Smooth muscle cell (in vitro differentiated cells): ENCODE data around the gene SPTBN5. TPM values are rescaled to one million over a fixed set of nuclear protein-coding genes. Genes with fewer than 3 reads are reported as not detected.

Experiments used
- DNase-seq: peaks from one replicate; lab custom pipeline; 2025; ENCODE audit not compliant: unreplicated experiment; lab: John Stamatoyannopoulos, UW
- H2AFZ ChIP-seq: fragments of 200-600 bp; sonication (generic); 2 replicates; pipeline ENCODE4 v1.6.0; 2016; ENCODE audit warnings: antibody characterized with exemption, low read depth, mild to moderate bottlenecking
- H3F3A ChIP-seq: fragments of 200-600 bp; sonication (generic); 2 replicates; pipeline ENCODE4 v1.6.0; 2017; ENCODE audit warnings: antibody characterized with exemption, low read depth
- H3K27ac ChIP-seq: fragments of 200-600 bp; sonication (generic); 2 replicates; pipeline ENCODE4 v1.5.1; 2016; ENCODE audit warnings: low read depth, mild to moderate bottlenecking
- H3K27me3 ChIP-seq: fragments of 200-600 bp; sonication (generic); 2 replicates; pipeline ENCODE4 v1.6.1; 2016; ENCODE audit warnings: low read depth, mild to moderate bottlenecking
- H3K36me3 ChIP-seq: fragments of 200-600 bp; sonication (generic); 2 replicates; pipeline ENCODE4 v1.5.1; 2016; ENCODE audit warnings: low read depth
- H3K4me1 ChIP-seq: fragments of 200-600 bp; sonication (generic); 2 replicates; pipeline ENCODE4 v1.5.1; 2016; ENCODE audit warnings: low read depth
- H3K4me2 ChIP-seq: fragments of 200-600 bp; sonication (generic); 2 replicates; pipeline ENCODE4 v1.6.0; 2016; ENCODE audit warnings: mild to moderate bottlenecking
- H3K4me3 ChIP-seq: fragments of 200-600 bp; sonication (generic); 2 replicates; pipeline ENCODE4 v1.5.1; 2016; ENCODE audit warnings: mild to moderate bottlenecking
- H3K79me2 ChIP-seq: fragments of 200-600 bp; sonication (generic); 2 replicates; pipeline ENCODE4 v1.6.0; 2016; ENCODE audit warnings: low read depth, mild to moderate bottlenecking
- H3K9ac ChIP-seq: fragments of 200-600 bp; sonication (generic); 2 replicates; pipeline ENCODE4 v1.6.0; 2016; ENCODE audit warnings: low read depth
- H3K9me3 ChIP-seq: fragments of 200-600 bp; sonication (generic); replicated peaks from 2 replicates; pipeline ENCODE4 v1.5.1; 2016; ENCODE audit warnings: low read depth
- H4K20me1 ChIP-seq: fragments of 200-600 bp; sonication (generic); 2 replicates; pipeline ENCODE4 v1.6.0; 2016; ENCODE audit warnings: low read depth
- WGBS: methylation state at CpG from one replicate; pipeline ENCODE4 v1.1.7; 2016; ENCODE audit warnings: low lambda C conversion rate; 5-methylcytosine and 5-hydroxymethylcytosine counted together
- polyA plus RNA-seq: library from polyadenylated mRNA; unstranded; fragments of >200 nt; fragmentation: Nextera tagmentation; extraction: Ambion mirVana; gene quantifications from 2 replicates; pipeline ENCODE4 v1.2.1, GENCODE V29; 2016
- total RNA-seq: library from RNA; depleted of rRNA; stranded (reverse); fragments of >200 nt; gene quantifications from 2 replicates; pipeline ENCODE4 v1.2.3, GENCODE V29; 2014
- TF ChIP-seq, protein P1 (sequence below): fragments of 200-600 bp; sonication (generic); IDR thresholded peaks from 2 replicates; pipeline ENCODE4 v1.5.1; 2017; ENCODE audit warnings: borderline replicate concordance, mild to moderate bottlenecking, antibody characterized with exemption; ENCODE audit not compliant: insufficient read depth, poor library complexity, severe bottlenecking

Gene SPTBN5
- total and polyA plus RNA-seq, 2 experiments from 2014 or later, result 0.04 to 0.08 TPM

DNA sequence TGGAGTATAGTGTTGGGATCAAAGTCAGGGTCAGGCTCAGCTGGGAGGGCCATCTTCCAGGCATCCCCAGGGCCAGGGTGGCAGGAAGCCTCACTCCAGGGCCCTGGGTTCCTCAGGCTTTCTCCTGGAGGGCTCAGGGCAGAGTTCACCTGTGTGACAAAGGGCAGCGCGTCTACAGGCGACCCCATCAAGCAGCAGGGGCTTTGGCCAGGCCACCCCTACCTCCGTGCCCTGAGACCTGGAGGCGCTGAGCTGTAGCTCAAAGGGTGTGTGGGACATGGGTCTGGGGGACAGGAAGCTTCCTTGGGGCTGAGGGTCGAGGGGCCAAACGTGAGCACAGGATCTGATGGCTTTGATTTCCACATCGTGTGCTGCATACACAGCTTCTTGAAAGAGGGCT, 12.8 kb downstream of the SPTBN5 start:
- H3K4me2 ChIP-seq, result no peak overlapping the region
- no peak overlapping the region for H3K27ac ChIP-seq
- no peak overlapping the region for H2AFZ ChIP-seq
- DNase-seq, result no peak
- no peaks in the 10 kb centered on the region for H3K36me3 ChIP-seq
- H3K27me3 ChIP-seq, result peaks cover 36% of the 10 kb centered on the region
- no peaks in the 10 kb centered on the region for H3K79me2 ChIP-seq
- WGBS, result 88% methylated on average over 8 of the region's 8 CpGs
- H3K4me1 ChIP-seq, result peaks cover 9% of the 10 kb centered on the region
- TF ChIP-seq, protein P1, sequence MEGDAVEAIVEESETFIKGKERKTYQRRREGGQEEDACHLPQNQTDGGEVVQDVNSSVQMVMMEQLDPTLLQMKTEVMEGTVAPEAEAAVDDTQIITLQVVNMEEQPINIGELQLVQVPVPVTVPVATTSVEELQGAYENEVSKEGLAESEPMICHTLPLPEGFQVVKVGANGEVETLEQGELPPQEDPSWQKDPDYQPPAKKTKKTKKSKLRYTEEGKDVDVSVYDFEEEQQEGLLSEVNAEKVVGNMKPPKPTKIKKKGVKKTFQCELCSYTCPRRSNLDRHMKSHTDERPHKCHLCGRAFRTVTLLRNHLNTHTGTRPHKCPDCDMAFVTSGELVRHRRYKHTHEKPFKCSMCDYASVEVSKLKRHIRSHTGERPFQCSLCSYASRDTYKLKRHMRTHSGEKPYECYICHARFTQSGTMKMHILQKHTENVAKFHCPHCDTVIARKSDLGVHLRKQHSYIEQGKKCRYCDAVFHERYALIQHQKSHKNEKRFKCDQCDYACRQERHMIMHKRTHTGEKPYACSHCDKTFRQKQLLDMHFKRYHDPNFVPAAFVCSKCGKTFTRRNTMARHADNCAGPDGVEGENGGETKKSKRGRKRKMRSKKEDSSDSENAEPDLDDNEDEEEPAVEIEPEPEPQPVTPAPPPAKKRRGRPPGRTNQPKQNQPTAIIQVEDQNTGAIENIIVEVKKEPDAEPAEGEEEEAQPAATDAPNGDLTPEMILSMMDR, result no peak
- no peak overlapping the region for H3K4me3 ChIP-seq
- no peaks in the 10 kb centered on the region for H3F3A ChIP-seq
- H3K9me3 ChIP-seq, result no peaks in the 10 kb centered on the region
- no peaks in the 10 kb centered on the region for H4K20me1 ChIP-seq
- H3K9ac ChIP-seq, result no peak overlapping the region

DNA sequence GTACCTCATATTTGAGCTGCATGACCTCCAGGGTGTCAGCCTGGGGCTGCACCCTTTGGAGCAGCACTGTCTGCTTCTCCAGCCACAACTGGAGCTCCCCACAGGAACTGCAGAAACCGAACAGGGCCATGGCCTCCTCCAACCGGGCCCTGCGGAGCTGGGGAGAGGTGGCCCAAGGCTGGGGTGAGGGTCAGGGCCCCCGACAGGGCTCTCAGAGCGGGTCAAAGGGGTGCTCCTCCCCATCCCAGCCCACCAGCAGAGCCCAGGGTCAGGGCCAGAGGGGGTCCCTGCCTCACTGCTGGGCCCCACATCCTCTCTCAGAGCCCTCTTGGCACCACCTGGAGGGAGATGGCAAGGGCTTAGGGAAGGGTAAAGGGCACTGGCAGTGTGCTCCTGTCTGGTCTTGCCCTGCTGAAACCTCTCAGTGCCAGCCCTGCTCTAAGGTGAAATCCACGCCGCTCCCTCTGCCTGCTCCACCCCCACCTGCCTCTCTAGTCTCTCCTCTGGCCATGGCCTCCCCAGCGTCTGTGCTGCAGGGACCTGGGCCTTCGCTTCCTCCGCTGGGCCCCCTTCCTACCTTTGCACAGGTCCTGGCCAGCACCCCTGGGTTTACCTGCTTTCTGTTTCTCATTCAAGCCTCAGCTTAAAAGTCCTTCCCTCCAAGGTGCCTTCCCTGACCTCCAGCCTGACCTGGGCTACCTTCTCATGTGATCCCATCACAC, 13.5 kb downstream of the SPTBN5 start:
- Histone ChIP-seq H3F3A (no peaks in the 10 kb centered on the region), H3K4me2 (no peak overlapping the region), H3K27me3 (peaks cover 36% of the 10 kb centered on the region), H3K36me3 (no peaks in the 10 kb centered on the region), H2AFZ (no peak overlapping the region), H3K9ac (no peak overlapping the region), H4K20me1 (no peaks in the 10 kb centered on the region), H3K27ac (no peak overlapping the region), H3K79me2 (no peaks in the 10 kb centered on the region), H3K4me1 (peaks cover 9% of the 10 kb centered on the region), H3K9me3 (no peaks in the 10 kb centered on the region), H3K4me3 (no peak overlapping the region)
- TF ChIP-seq, protein P1, result no peak
- no peak for DNase-seq
- 87% methylated on average over 8 of the region's 10 CpGs for WGBS

DNA sequence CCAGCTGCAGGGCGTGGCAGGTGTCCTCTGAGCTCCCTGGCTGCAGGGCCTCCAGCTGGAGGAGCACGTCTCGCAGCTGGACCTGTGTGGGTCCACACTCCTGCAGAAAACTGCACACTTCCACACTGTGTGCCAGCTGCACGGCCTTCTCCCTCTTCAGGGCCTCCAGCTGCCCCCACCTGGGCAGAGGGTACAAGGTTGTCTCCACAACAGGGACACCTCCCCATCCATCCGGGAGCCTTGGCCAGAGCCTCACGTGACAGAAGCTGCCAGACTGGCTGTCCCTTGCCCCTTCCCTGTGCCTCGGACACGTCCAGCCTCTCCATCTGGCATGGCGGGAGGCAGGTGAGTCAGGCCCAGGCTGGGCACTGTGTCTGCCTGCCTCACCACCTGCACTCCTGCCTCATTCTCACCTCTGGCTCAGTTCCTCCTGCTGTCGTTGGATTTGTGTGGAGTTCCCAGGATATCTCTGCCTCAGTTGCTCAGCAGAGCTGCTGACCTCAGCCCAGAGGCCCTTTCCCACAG, 14.5 kb downstream of the SPTBN5 start:
- Histone ChIP-seq H4K20me1 (no peaks in the 10 kb centered on the region), H3F3A (no peaks in the 10 kb centered on the region), H3K79me2 (no peaks in the 10 kb centered on the region), H3K36me3 (no peaks in the 10 kb centered on the region), H3K4me2 (no peak overlapping the region), H3K9ac (no peak overlapping the region), H3K4me1 (peaks cover 9% of the 10 kb centered on the region), H3K9me3 (no peaks in the 10 kb centered on the region), H2AFZ (no peak overlapping the region), H3K4me3 (no peak overlapping the region), H3K27ac (no peak overlapping the region), H3K27me3 (peaks cover 36% of the 10 kb centered on the region)
- DNase-seq, result no peak
- 93% methylated on average over 10 of the region's 10 CpGs for WGBS
- TF ChIP-seq, protein P1, result no peak

DNA sequence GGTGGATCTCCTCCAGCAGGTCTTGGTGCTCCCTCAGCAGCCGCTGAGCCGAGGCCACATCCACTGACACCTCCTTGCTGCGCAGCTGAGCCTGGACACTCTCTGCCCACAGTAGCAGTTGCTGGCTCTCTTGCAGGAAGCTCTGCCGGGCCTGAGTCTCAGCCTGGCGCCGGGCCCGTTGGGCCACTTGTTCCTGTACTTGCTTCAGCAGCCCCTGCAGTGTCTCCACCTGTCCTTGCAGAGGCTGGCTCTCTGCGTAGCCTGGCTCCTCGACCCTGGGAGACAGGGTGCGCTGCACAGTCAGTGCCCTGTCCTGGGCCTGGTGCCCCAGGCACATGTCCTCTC, 15.5 kb downstream of the SPTBN5 start:
- Histone ChIP-seq H3F3A (no peaks in the 10 kb centered on the region), H2AFZ (no peak overlapping the region), H4K20me1 (no peaks in the 10 kb centered on the region), H3K4me2 (no peak overlapping the region), H3K27ac (no peak overlapping the region), H3K9me3 (no peaks in the 10 kb centered on the region), H3K9ac (no peak overlapping the region), H3K79me2 (no peaks in the 10 kb centered on the region), H3K27me3 (peaks cover 34% of the 10 kb centered on the region), H3K4me3 (no peak overlapping the region), H3K36me3 (no peaks in the 10 kb centered on the region), H3K4me1 (peaks cover 9% of the 10 kb centered on the region)
- 92% methylated on average over 10 of the region's 10 CpGs for WGBS
- TF ChIP-seq, protein P1, result no peak
- DNase-seq, result no peak
